ENCODE measurements around the gene PURB.
"Not testable (repeated sequence)": the region's sequence is repeated elsewhere in the genome, so short reads cannot be mapped to it uniquely, and the experiment has no call there.

Gene PURB

GRCh38 chr7:44891791-44892190 lies 6.5 kb upstream of the PURB start:
- no peak for DNase-seq (ENCODE audit: low read depth)

GRCh38 chr7:44891372-44891771 lies 6.0 kb upstream of the PURB start:
- no peak for DNase-seq (ENCODE audit: low read depth)

DNA sequence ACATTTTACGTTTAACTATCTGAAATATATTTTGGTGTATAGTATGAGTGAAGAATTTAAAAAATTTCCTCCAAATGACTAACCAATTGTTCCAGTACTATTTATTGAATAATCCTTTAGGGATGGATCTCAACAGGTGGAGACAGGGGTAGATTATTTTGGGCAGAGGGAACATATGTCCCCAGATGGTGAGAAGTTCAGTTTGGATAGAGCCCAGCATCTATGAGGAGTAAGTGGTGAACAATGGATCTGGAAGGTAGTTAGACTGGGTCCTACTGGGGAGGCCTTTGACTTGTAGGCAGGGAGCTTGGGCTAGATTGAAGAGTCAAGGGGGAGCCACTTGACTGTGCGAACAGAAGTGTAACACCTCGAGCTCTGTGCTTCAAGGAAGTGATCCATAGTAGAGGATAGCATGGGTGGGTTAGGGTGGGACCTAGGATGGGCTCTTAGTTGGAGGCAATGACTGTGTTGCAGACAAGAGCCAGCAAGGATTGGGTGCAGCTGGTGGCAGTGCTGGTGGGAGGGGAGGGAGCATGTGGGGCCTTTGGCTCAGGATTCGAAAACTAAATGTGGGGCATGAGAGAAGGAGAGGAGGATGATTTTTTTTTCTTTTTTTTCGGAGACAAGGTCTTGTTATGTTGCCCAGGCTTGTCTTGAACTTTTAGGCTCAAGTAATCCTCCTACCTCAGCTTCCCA lies 3.9 kb upstream of the PURB start:
- no peak for DNase-seq (ENCODE audit: low read depth)

DNA sequence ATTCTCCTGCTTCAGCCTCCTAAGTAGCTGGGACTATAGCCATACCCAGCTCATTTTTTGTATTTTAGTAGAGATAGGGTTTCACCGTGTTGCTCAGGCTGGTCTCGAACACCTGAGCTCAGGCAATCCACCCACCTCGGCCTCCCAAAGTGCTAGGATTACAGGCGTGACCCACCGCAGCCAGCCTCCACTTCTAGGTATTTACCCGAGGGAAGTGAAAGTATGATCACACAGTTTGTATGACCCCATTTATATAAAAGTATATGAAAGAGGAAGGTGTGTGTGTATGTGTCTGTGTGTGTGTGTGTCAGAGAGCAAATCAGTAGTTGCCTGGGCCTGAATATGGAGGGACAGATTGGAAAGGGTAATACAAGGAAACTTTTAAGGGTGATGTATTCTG lies 2.0 kb upstream of the PURB start:
- DNase-seq (ENCODE audit: low read depth) = no peak

- peak; percentile 34 for DNase-seq (ENCODE audit: low read depth)
These were observed 523 bp downstream of the PURB start for GRCh38 chr7:44884621-44885393.

DNA sequence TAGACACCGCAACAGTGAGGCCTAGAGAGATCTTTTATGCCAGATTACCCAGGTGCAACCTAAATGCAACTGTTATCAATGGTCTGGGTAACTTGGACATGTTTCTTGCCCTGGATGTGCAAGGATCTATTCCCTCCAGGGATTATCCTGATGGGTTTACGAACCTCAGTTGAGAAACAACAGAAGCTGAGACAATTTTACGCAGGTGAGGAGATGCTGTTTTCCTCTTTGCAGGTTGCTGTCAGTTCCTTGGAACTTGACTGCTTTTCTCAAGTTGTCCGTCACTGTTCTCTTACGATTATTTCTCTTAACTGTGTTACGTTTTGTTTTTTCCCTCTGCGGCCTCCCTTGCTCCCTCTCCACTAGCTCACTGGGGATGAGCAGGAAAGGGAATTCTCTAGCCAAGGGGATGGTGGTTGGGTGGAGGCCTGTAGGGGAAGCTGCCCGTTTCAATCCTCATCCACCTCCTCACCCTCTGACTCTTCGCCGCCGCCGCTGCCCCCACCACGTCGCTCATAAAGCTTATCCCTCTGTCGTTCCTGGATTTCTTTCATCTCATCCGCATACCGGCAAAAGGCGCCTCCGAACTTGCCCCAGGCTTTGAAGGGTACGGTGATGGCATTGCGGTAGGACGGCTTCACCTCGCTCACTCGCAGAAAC lies 1.2 kb downstream of the PURB start:
- DNase-seq (ENCODE audit: low read depth) = no peak

DNA sequence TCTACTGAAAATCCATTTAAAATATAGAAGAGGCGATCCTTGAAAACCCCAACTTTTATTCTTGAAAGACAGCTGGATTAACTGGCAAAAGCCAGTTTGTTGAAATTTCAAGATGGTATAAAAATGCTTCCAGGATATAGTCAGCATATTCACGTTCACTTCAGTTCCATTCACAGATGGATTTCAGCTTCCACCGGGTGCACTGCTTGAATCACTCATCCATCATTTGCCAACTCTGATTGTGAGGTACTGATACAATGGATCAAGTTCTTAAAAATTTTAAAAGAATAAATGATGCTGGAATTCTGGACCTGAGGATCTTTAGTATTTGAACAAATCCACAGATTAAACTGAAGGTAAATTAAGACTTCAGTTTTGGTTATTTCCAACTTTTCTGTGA lies 2.4 kb downstream of the PURB start:
- no peak for DNase-seq (ENCODE audit: low read depth)

- no peak for DNase-seq (ENCODE audit: low read depth)
These were observed 3.7 kb downstream of the PURB start for GRCh38 chr7:44881610-44882009.

GRCh38 chr7:44881066-44881600 lies 4.2 kb downstream of the PURB start:
- DNase-seq (ENCODE audit: low read depth) = no peak

DNA sequence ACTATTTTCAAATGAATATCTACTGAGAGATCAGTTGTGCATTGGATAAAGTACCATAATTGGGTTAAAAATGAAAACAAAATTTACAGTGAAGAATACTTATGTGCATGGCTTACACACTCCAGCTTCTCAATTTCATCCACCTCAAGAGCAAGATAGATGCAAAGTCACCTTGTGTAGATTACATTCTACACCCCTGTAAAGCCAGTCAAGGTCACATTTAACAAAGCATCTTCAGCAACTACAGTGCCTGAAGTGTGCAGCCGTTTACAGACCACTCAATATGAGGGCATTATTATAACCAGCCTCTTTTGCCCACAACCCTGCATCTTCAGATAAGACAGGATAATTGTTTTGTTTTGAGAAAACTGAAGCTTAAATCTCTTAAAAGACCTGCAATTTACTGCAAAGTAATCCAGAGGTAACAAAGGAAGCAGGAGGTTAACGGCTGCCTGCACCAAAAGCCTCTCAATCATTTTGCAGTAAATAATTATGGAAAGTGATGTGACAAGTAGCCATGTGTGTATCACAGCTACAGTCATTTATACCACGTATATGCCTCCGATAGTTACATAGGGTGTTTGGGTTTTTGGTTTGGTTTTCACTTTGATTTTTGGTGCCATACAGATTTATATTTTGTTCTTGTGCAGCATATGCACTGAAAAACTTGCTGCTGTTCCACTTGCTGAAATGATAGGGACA lies 4.9 kb downstream of the PURB start:
- no peak for DNase-seq (ENCODE audit: low read depth)

DNA sequence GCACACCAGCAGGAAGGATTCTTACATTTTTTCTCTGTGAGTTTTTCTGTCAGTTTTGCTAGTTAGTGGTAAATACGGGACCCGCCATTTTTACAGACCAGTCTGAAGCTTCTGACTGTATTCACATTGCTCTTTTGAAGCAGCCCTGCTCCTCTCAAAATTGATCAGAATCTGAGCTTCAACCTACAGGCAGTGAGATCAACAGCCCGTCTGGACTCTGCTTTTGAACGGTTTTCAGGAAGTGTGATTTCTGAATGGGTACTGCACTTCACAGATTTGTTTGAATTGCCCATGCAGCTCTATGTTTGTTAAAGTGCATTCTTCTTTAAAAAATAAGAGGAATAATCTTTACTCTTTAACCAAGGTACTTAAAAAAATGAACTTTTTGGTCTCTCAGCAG lies 8.9 kb downstream of the PURB start:
- no peak for DNase-seq (ENCODE audit: low read depth)

- no peak for DNase-seq (ENCODE audit: low read depth)
These were observed 10.1 kb downstream of the PURB start for GRCh38 chr7:44875241-44875640.

DNA sequence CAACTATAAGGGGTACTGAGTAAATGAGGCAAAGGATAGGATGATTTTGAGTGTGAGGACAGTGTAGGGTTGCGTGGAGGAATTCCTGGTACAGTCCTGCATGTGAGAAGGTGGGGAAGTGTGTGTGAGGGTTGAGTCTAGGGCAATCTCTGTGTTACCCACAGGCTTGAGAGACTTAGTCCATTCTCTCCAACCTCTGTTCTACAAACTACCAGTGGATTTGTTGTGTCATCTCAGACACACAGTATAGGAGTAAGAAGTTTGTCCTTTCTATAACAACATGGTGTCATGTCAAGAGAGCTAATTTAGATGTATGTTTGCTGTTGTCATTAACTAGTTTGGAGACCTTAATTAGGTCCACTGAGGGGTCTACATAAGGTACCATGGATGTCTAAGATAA lies 12.5 kb downstream of the PURB start:
- no peak for DNase-seq (ENCODE audit: low read depth)

GRCh38 chr7:44871918-44872317 lies 13.4 kb downstream of the PURB start:
- not testable (repeated sequence) for DNase-seq (ENCODE audit: low read depth)

DNA sequence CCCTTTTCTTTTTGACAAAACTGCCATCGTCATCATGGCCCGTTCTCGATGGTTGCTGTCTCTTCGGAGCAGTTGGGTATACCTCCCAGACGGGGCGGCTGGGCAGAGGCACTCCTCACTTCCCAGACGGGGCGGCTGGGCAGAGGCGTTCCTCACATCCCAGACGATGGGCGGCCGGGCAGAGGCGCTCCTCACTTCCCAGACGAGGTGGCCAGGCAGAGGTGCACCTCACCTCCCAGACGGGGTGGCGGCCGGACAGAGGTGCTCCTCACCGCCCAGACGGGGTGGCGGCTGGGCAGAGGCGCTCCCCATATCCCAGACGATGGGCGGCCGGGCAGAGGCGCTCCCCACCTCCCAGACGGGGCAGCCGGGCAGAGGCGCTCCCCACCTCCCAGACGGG lies 14.6 kb downstream of the PURB start:
- DNase-seq (ENCODE audit: low read depth) = not testable (repeated sequence)

DNA sequence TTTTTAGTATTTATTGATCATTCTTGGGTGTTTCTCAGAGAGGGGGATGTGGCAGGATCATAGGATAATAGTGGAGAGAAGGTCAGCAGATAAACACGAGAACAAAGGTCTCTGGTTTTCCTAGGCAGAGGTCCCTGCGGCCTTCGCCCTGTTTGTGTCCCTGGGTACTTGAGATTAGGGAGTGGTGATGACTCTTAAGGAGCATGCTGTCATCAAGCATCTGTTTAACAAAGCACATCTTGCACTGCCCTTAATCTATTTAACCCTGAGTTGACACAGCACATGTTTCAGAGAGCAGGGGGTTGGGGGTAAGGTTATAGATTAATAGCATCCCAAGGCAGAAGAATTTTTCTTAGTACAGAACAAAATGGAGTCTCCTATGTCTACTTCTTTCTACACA lies 15.0 kb downstream of the PURB start:
- not testable (repeated sequence) for DNase-seq (ENCODE audit: low read depth)

- DNase-seq (ENCODE audit: low read depth) = no peak
These were observed 18.0 kb downstream of the PURB start for GRCh38 chr7:44867073-44867995.

GRCh38 chr7:44861949-44862348 lies 23.4 kb downstream of the PURB start:
- DNase-seq (ENCODE audit: low read depth) = not testable (repeated sequence)

DNA sequence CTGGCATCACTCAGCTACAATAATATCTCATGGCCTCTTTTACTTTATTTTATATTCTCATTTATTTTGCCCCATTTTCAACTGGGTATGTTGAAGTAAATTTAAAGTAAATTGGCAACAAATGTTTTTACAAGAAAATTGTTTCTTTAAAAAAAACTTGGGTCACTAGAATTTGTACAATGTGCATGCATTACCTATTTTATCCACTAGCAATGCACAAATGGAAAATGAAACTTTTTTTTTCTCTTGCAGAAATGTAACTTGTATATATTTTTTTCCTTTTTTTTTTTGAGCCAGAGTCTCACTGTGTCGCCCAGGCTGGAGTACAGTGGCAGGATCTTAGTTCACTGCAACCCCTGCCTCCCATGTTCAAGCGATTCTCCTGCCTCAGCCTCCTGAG lies 27.2 kb downstream of the PURB start:
- no peak for DNase-seq (ENCODE audit: low read depth)

- no peak for DNase-seq (ENCODE audit: low read depth)
These were observed 30.5 kb downstream of the PURB start for GRCh38 chr7:44854644-44855364.

DNA sequence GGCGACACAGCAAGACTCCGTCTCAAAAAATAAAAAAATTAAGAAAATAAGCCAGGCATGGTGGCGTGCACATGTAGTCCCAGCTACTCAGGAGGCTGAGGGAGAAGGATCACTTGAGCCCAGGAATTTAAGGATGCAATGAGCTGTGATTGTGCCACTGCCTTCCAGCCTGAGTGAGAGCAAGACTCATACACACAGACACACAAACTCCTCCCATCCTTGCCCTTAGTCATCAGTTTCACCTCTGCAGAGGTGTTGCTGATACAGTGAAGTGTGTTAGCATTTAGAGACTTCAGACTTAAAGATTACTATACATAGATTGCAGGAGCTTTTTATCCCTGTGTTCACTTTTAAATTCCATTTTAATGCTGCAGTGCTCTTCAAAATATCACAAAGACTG lies 31.9 kb downstream of the PURB start:
- DNase-seq (ENCODE audit: low read depth) = no peak
